Vagina (tissue), 2 donors: ENCODE data around the gene AURKAIP1. TPM values are rescaled to one million over a fixed set of nuclear protein-coding genes. Genes with fewer than 3 reads are reported as not detected.

Source experiments
- DNase-seq, 2 donors: peaks; one replicate each; pipeline ENCODE4 v3.0.0-alpha.2; 2017; ENCODE audit errors: extremely low spot score in 2 of 2
- H3K27ac ChIP-seq: fragments of 200-600 bp; sonication (generic); one replicate; pipeline ENCODE4 v1.5.1; 2019
- H3K27me3 ChIP-seq: fragments of 200-600 bp; sonication (generic); one replicate; pipeline ENCODE4 v1.5.1; 2019
- H3K36me3 ChIP-seq, 2 donors: fragments of 200-600 bp; sonication (generic); one replicate each; pipeline ENCODE4 v1.5.1; 2017 to 2019
- H3K4me1 ChIP-seq: fragments of 200-600 bp; sonication (generic); one replicate; pipeline ENCODE4 v1.5.1; 2019
- H3K4me3 ChIP-seq, 2 donors: fragments of 200-600 bp; sonication (generic); 1 replicate in 1 of 2; 2 replicates in 1 of 2; pipeline ENCODE4 v1.5.1; 2016 to 2019
- H3K9me3 ChIP-seq: fragments of 200-600 bp; sonication (generic); one replicate; pipeline ENCODE4 v1.5.1; 2019
- CTCF ChIP-seq, 3 experiments: fragments of 450-650 bp in 2 of 3; fragments of 200-600 bp in 1 of 3; sonication (generic) in 1 of 3; IDR thresholded peaks; one replicate each; pipeline ENCODE4 v1.5.1; 2017 to 2019; ENCODE audit warnings: antibody characterized with exemption in 3 of 3, mild to moderate bottlenecking in 2 of 3, moderate library complexity in 2 of 3
- POLR2A ChIP-seq, 2 donors: fragments of 450-650 bp; IDR thresholded peaks; one replicate each; pipeline ENCODE4 v1.6.1; 2017; ENCODE audit warnings: antibody characterized with exemption in 2 of 2, mild to moderate bottlenecking in 2 of 2, moderate library complexity in 2 of 2
- POLR2AphosphoS5 ChIP-seq, 2 donors: sonication (generic); formaldehyde crosslinking; IDR thresholded peaks; one replicate each; pipeline ENCODE4 v1.9.0; 2017; ENCODE audit warnings: antibody characterized with exemption in 2 of 2, mild to moderate bottlenecking in 2 of 2, low read depth in 1 of 2; ENCODE audit not compliant: insufficient read depth in 1 of 2
- intact Hi-C: fragments of 100-400 bp; cut with DNase I; formaldehyde crosslinking; loops from one replicate; pipeline ENCODE4 v1.15.1; 2023
- total RNA-seq: library from RNA; depleted of rRNA; stranded (reverse); fragments of >200 nt; gene quantifications from one replicate; pipeline ENCODE4 v1.2.3, GENCODE V29; 2016

The AURKAIP1 gene
- total RNA-seq, 1 donor from 2014 or later, result 94.5 TPM

GRCh38 chr1:1364266-1364665, 10.7 kb downstream of the AURKAIP1 start:
- H3K9me3 ChIP-seq, result no peaks in the 10 kb centered on the region
- H3K4me1 ChIP-seq, result peaks cover 33% of the 10 kb centered on the region
- no peak for TF ChIP-seq CTCF (IDR thresholded peaks at IDR 0.05)
- TF ChIP-seq POLR2A (IDR thresholded peaks at IDR 0.05), result no peak
- no peak for TF ChIP-seq POLR2AphosphoS5 (IDR thresholded peaks at IDR 0.05; ENCODE audit: insufficient read depth in 1 of 2, low read depth in 1 of 2)
- intact Hi-C loops, result no loop called here
- no peak for DNase-seq
- no peak overlapping the region for H3K4me3 ChIP-seq
- no peaks in the 10 kb centered on the region for H3K36me3 ChIP-seq
- H3K27ac ChIP-seq, result no peak overlapping the region
- no peaks in the 10 kb centered on the region for H3K27me3 ChIP-seq

GRCh38 chr1:1361982-1362423, 13.0 kb downstream of the AURKAIP1 start:
- Histone ChIP-seq H3K27me3 (no peaks in the 10 kb centered on the region), H3K36me3 (no peaks in the 10 kb centered on the region), H3K4me3 (no peak overlapping the region), H3K27ac (peak overlapping the region; percentile 92), H3K9me3 (no peaks in the 10 kb centered on the region), H3K4me1 (peaks cover 53% of the 10 kb centered on the region)
- intact Hi-C loops, result no loop called here
- TF ChIP-seq POLR2A (IDR thresholded peaks at IDR 0.05), result no peak
- TF ChIP-seq POLR2AphosphoS5 (IDR thresholded peaks at IDR 0.05; ENCODE audit: insufficient read depth in 1 of 2, low read depth in 1 of 2), result peak in 1 of 2 donors; percentile 34
- DNase-seq, result no peak

- H3K4me1 ChIP-seq, result peaks cover 59% of the 10 kb centered on the region
- no peak overlapping the region for H3K4me3 ChIP-seq
- DNase-seq, result no peak
Measured at GRCh38 chr1:1361233-1361981, 13.6 kb downstream of the AURKAIP1 start.

GRCh38 chr1:1360506-1361169, 14.4 kb downstream of the AURKAIP1 start:
- H3K4me1 ChIP-seq, result peaks cover 67% of the 10 kb centered on the region
- H3K27me3 ChIP-seq, result no peaks in the 10 kb centered on the region
- DNase-seq, result no peak
- TF ChIP-seq POLR2AphosphoS5 (IDR thresholded peaks at IDR 0.05; ENCODE audit: insufficient read depth in 1 of 2, low read depth in 1 of 2) (peak; percentile 20 to 76), POLR2A (IDR thresholded peaks at IDR 0.05) (no peak)
- H3K9me3 ChIP-seq, result no peaks in the 10 kb centered on the region
- peak overlapping the region; percentile 92 for H3K27ac ChIP-seq
- intact Hi-C loops, result no loop called here
- no peaks in the 10 kb centered on the region for H3K36me3 ChIP-seq
- H3K4me3 ChIP-seq, result peak overlapping the region in 1 of 2 donors; percentile 14

More at GRCh38 chr1:1361233-1361981, 13.6 kb downstream of the AURKAIP1 start:
- Histone ChIP-seq H3K27me3 (no peaks in the 10 kb centered on the region), H3K36me3 (no peaks in the 10 kb centered on the region), H3K27ac (peak overlapping the region; percentile 92), H3K9me3 (no peaks in the 10 kb centered on the region)
- TF ChIP-seq POLR2AphosphoS5 (IDR thresholded peaks at IDR 0.05; ENCODE audit: insufficient read depth in 1 of 2, low read depth in 1 of 2) (no peak), POLR2A (IDR thresholded peaks at IDR 0.05) (no peak), CTCF (IDR thresholded peaks at IDR 0.05) (no peak)
- intact Hi-C loops, result no loop called here

GRCh38 chr1:1359664-1360468, 15.1 kb downstream of the AURKAIP1 start:
- DNase-seq, result no peak
- Histone ChIP-seq H3K4me1 (peaks cover 74% of the 10 kb centered on the region), H3K36me3 (no peaks in the 10 kb centered on the region), H3K27ac (peak overlapping the region; percentile 92), H3K9me3 (no peaks in the 10 kb centered on the region), H3K4me3 (peak overlapping the region in 1 of 2 donors; percentile 14), H3K27me3 (no peaks in the 10 kb centered on the region)
- TF ChIP-seq POLR2A (IDR thresholded peaks at IDR 0.05) (no peak), POLR2AphosphoS5 (IDR thresholded peaks at IDR 0.05; ENCODE audit: insufficient read depth in 1 of 2, low read depth in 1 of 2) (peak in 1 of 2 donors; percentile 33)
- intact Hi-C loops, result no loop called here

- no peaks in the 10 kb centered on the region for H3K27me3 ChIP-seq
Measured at GRCh38 chr1:1359308-1359663, 15.7 kb downstream of the AURKAIP1 start.

More at GRCh38 chr1:1359308-1359663, 15.7 kb downstream of the AURKAIP1 start:
- H3K4me3 ChIP-seq, result no peak overlapping the region
- H3K27ac ChIP-seq, result peak overlapping the region; percentile 92
- intact Hi-C loops, result no loop called here
- H3K36me3 ChIP-seq, result peaks cover 0 to 1% of the 10 kb centered on the region in 2 donors
- H3K4me1 ChIP-seq, result peaks cover 80% of the 10 kb centered on the region
- TF ChIP-seq POLR2A (IDR thresholded peaks at IDR 0.05), result no peak
- no peak for TF ChIP-seq POLR2AphosphoS5 (IDR thresholded peaks at IDR 0.05; ENCODE audit: insufficient read depth in 1 of 2, low read depth in 1 of 2)
- no peak for TF ChIP-seq CTCF (IDR thresholded peaks at IDR 0.05)
- H3K9me3 ChIP-seq, result no peaks in the 10 kb centered on the region
- DNase-seq, result no peak
